Prostate gland (tissue), 2 donors: ENCODE results near the gene JTB.

Source experiments
- POLR2AphosphoS5 ChIP-seq: sonication (generic); formaldehyde crosslinking; IDR thresholded peaks from one replicate; pipeline ENCODE4 v1.6.1; 2017; ENCODE audit warnings: antibody characterized with exemption
- TF ChIP-seq, protein P1 (sequence below), 4 experiments: fragments of 200-600 bp in 2 of 4; fragments of 450-650 bp in 2 of 4; sonication (generic) in 2 of 4; IDR thresholded peaks; 1 replicate in 3 of 4; 2 replicates in 1 of 4; pipeline ENCODE4 v1.5.1; 2016 to 2019; ENCODE audit warnings: antibody characterized with exemption in 4 of 4, mild to moderate bottlenecking in 2 of 4, moderate library complexity in 2 of 4

GRCh38 chr1:153970346-153970745 lies 7.1 kb downstream of the JTB start:
- TF ChIP-seq, protein P1, sequence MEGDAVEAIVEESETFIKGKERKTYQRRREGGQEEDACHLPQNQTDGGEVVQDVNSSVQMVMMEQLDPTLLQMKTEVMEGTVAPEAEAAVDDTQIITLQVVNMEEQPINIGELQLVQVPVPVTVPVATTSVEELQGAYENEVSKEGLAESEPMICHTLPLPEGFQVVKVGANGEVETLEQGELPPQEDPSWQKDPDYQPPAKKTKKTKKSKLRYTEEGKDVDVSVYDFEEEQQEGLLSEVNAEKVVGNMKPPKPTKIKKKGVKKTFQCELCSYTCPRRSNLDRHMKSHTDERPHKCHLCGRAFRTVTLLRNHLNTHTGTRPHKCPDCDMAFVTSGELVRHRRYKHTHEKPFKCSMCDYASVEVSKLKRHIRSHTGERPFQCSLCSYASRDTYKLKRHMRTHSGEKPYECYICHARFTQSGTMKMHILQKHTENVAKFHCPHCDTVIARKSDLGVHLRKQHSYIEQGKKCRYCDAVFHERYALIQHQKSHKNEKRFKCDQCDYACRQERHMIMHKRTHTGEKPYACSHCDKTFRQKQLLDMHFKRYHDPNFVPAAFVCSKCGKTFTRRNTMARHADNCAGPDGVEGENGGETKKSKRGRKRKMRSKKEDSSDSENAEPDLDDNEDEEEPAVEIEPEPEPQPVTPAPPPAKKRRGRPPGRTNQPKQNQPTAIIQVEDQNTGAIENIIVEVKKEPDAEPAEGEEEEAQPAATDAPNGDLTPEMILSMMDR (IDR thresholded peaks at IDR 0.05), result no peak
- no peak for TF ChIP-seq POLR2AphosphoS5
